Heart left ventricle (tissue), 16 donors: ENCODE results near the gene HPN. TPM values are rescaled to one million over a fixed set of nuclear protein-coding genes. Genes with fewer than 3 reads are reported as not detected.

ENCODE experiments used
- ATAC-seq, 4 donors: fragments of 200-7000 bp; cut with Tn5 transposase; one replicate each; pipeline ENCODE4 v1.9.1; 2020 to 2022; ENCODE audit warnings: moderate library complexity in 4 of 4, mild to moderate bottlenecking in 3 of 4, moderate number of reproducible peaks in 1 of 4
- DNase-seq, 5 donors: peaks; one replicate each; pipeline ENCODE4 v3.0.0-alpha.2; 2020
- H3K27ac ChIP-seq, 12 donors: fragments of 200-600 bp; sonication (generic) in 4 of 12; one replicate each; pipeline versions ENCODE4 v1.5.0 to v1.8.0; 2016 to 2022; ENCODE audit warnings: mild to moderate bottlenecking in 2 of 12
- H3K27me3 ChIP-seq, 9 donors: fragments of 200-600 bp; sonication (generic) in 2 of 9; one replicate each; pipeline versions ENCODE4 v1.5.1 to v1.8.0; 2016 to 2022; ENCODE audit warnings: mild to moderate bottlenecking in 3 of 9
- H3K36me3 ChIP-seq, 9 donors: fragments of 200-600 bp; sonication (generic) in 2 of 9; one replicate each; pipeline versions ENCODE4 v1.5.0 to v1.8.0; 2018 to 2022; ENCODE audit warnings: mild to moderate bottlenecking in 2 of 9
- H3K4me1 ChIP-seq, 12 donors: fragments of 200-600 bp; sonication (generic) in 4 of 12; one replicate each; pipeline versions ENCODE4 v1.5.0 to v1.8.0; 2016 to 2022; ENCODE audit warnings: mild to moderate bottlenecking in 3 of 12
- H3K4me3 ChIP-seq, 12 donors: fragments of 200-600 bp; sonication (generic) in 4 of 12; one replicate each; pipeline versions ENCODE4 v1.5.0 to v1.8.0; 2017 to 2022; ENCODE audit warnings: mild to moderate bottlenecking in 9 of 12, moderate library complexity in 4 of 12
- H3K9me3 ChIP-seq, 12 donors: fragments of 200-600 bp; sonication (generic) in 4 of 12; one replicate each; pipeline versions ENCODE4 v1.5.0 to v1.8.0; 2016 to 2022; ENCODE audit warnings: mild to moderate bottlenecking in 1 of 12
- CTCF ChIP-seq, 12 donors: fragments of 200-600 bp; sonication (generic) in 4 of 12; IDR thresholded peaks; one replicate each; pipeline versions ENCODE4 v1.5.0 to v1.8.0; 2018 to 2022; ENCODE audit warnings: antibody characterized with exemption in 12 of 12, mild to moderate bottlenecking in 5 of 12
- POLR2A ChIP-seq, 2 donors: fragments of 450-650 bp; IDR thresholded peaks; one replicate each; pipeline ENCODE4 v1.6.1; 2017; ENCODE audit warnings: antibody characterized with exemption in 2 of 2, mild to moderate bottlenecking in 2 of 2, moderate library complexity in 2 of 2
- WGBS, 4 donors: extraction: QIAGEN DNeasy Blood & Tissue Kit in 2 of 4; methylation state at CpG; one replicate each; pipeline versions ENCODE4 v1.1.5 to v1.1.7; 2013 to 2018; 5-methylcytosine and 5-hydroxymethylcytosine counted together
- intact Hi-C, 10 donors: fragments of 100-400 bp; cut with DNase I; formaldehyde crosslinking; loops; one replicate each; pipeline versions ENCODE4 v1.11.1 to v1.14.2; 2022
- polyA plus RNA-seq, 2 donors: library from polyadenylated mRNA; stranded (reverse); fragments of 200-250 nt; gene quantifications; one replicate each; pipeline ENCODE4 v1.2.3, GENCODE V29; 2013
- total RNA-seq, 9 donors: library from RNA; depleted of rRNA in 2 of 9; stranded (reverse); fragments of >200 nt in 2 of 9; fragmentation: NEBNext Ultra II Directional in 3 of 9; extraction: Animal tissue kit (Norgen Biotek cat#: 25700) in 3 of 9; gene quantifications; one replicate each; pipeline versions ENCODE4 v1.1.0 to v1.2.4, GENCODE V29; 2016 to 2023
- donor health status: ischemic (EF 13 %, LVEDD 7.1; RV severe dilation, severe dysfunction).
- donor health status: healthy with polysubstance abuse.
- donor health status: DM: no; HTN: yes; CAD: no.
- donor health status: DM: no; HTN: no; CAD: no.
- donor health status: ischemic (EF 25% LVEDD 6.9; RV normal size, moderate dysfunction).
- donor health status: ischemic (EF 25% LVEDD 5.7; RV mildly dilated, moderate dysfunction).
- donor health status: healthy.
- donor health status: DM: yes; HTN: yes; CAD: no.
- donor health status: ischemic (EF 35%, LVEDD 5.7; RV mildly dilated, moderate dysfunction).
- donor health status: nonischemic (EF 11% LVEDD 7.7; RV severe dilation, severe dysfunction).
- donor health status: DM: yes; HTN: yes; CAD: no.
- donor health status: PGD.
- donor health status: ischemic (EF 29% LVEDD 5.4; RV normal size, mild dysfunction).
- donor health status: nonischemic (EF 23%, LVEDD 6.1; RV moderate dilation, normal function).

The HPN gene
- total and polyA plus RNA-seq, 11 donors: 0.80 to 13.4 (median 3.2) TPM

- no peak for ATAC-seq
- no peak for DNase-seq
- no peaks in the 10 kb centered on the region for H3K4me1 ChIP-seq
- H3K9me3 ChIP-seq: no peaks in the 10 kb centered on the region
- H3K27ac ChIP-seq: no peak overlapping the region
- intact Hi-C loops: no loop called here
- TF ChIP-seq CTCF (IDR thresholded peaks at IDR 0.05) (no peak), POLR2A (IDR thresholded peaks at IDR 0.05) (no peak)
- 82 to 91% (median 87%) methylated on average over 3 of the region's 3 CpGs for WGBS, 4 donors
- H3K4me3 ChIP-seq: no peak overlapping the region
- no peaks in the 10 kb centered on the region for H3K36me3 ChIP-seq
- peaks cover 0 to 2% (median 0%) of the 10 kb centered on the region in 9 donors for H3K27me3 ChIP-seq
Observed at GRCh38 chr19:35084509-35084762, 42.9 kb downstream of the HPN start.

- DNase-seq: no peak
- WGBS, 4 donors: 72 to 86% (median 77%) methylated on average over 6 of the region's 6 CpGs
- no peak overlapping the region for H3K27ac ChIP-seq
- H3K4me1 ChIP-seq: peaks cover 0 to 8% (median 4%) of the 10 kb centered on the region in 12 donors
- H3K36me3 ChIP-seq: no peaks in the 10 kb centered on the region
- H3K27me3 ChIP-seq: peaks cover 0 to 10% (median 3%) of the 10 kb centered on the region in 9 donors
- intact Hi-C loops: no loop called here
- no peak for ATAC-seq
- no peak for TF ChIP-seq POLR2A (IDR thresholded peaks at IDR 0.05)
- no peak for TF ChIP-seq CTCF (IDR thresholded peaks at IDR 0.05)
- no peaks in the 10 kb centered on the region for H3K9me3 ChIP-seq
- H3K4me3 ChIP-seq: no peak overlapping the region
Observed at GRCh38 chr19:35085947-35086346, 44.4 kb downstream of the HPN start.

- Histone ChIP-seq H3K4me3 (no peak overlapping the region), H3K27ac (no peak overlapping the region), H3K36me3 (no peaks in the 10 kb centered on the region), H3K4me1 (peaks cover 0 to 9% (median 4%) of the 10 kb centered on the region in 12 donors), H3K9me3 (no peaks in the 10 kb centered on the region), H3K27me3 (peaks cover 0 to 15% (median 7%) of the 10 kb centered on the region in 9 donors)
- WGBS, 4 donors: 73 to 87% (median 81%) methylated on average over 7 to 8 of the region's 8 CpGs
- intact Hi-C loops: no loop called here
- DNase-seq (no peak), ATAC-seq (no peak)
- TF ChIP-seq CTCF (IDR thresholded peaks at IDR 0.05) (no peak), POLR2A (IDR thresholded peaks at IDR 0.05) (no peak)
Observed at GRCh38 chr19:35086455-35086854, 44.9 kb downstream of the HPN start.

- Histone ChIP-seq H3K9me3 (no peaks in the 10 kb centered on the region), H3K4me1 (peaks cover 0 to 9% (median 4%) of the 10 kb centered on the region in 12 donors), H3K27me3 (peaks cover 0 to 24% (median 7%) of the 10 kb centered on the region in 9 donors), H3K4me3 (no peak overlapping the region), H3K36me3 (no peaks in the 10 kb centered on the region), H3K27ac (no peak overlapping the region)
- intact Hi-C loops: no loop called here
- no peak for TF ChIP-seq POLR2A (IDR thresholded peaks at IDR 0.05)
- TF ChIP-seq CTCF (IDR thresholded peaks at IDR 0.05): no peak
- no peak for DNase-seq
- ATAC-seq: no peak
Observed at GRCh38 chr19:35087393-35087792, 45.9 kb downstream of the HPN start.
